Neural cell (in vitro differentiated cells): Measurements from ENCODE around the gene SNCA.

Experiments used
- EP300 ChIP-seq: fragments of 450-650 bp; conservative IDR thresholded peaks from 2 replicates; pipeline ENCODE4 v1.6.1; 2014; ENCODE audit warnings: antibody characterized with exemption, mild to moderate bottlenecking, moderate library complexity; ENCODE audit not compliant: poor library complexity, severe bottlenecking
- EZH2 ChIP-seq: fragments of 200-600, 300-800 bp; shearing (Covaris generic), sonication (generic); IDR thresholded peaks from 2 replicates; pipeline ENCODE4 v1.6.1; 2014; ENCODE audit warnings: antibody characterized with exemption, low read length, borderline replicate concordance, mild to moderate bottlenecking; ENCODE audit not compliant: insufficient read depth, poor library complexity, severe bottlenecking
- POLR2AphosphoS5 ChIP-seq: IDR thresholded peaks from 2 replicates; pipeline ENCODE4 v1.6.1; 2012
- TAF1 ChIP-seq: IDR thresholded peaks from 2 replicates; pipeline ENCODE4 v1.6.1; 2012; ENCODE audit warnings: low read depth
- TF ChIP-seq, protein P1 (sequence below): fragments of 450-650 bp; IDR thresholded peaks from 2 replicates; pipeline ENCODE4 v1.5.1; 2014; ENCODE audit warnings: antibody characterized with exemption, mild to moderate bottlenecking, moderate library complexity; ENCODE audit not compliant: poor library complexity, severe bottlenecking
- TF ChIP-seq, protein P2 (sequence below): IDR thresholded peaks from 2 replicates; pipeline ENCODE4 v1.6.1; 2012; ENCODE audit warnings: borderline replicate concordance

DNA sequence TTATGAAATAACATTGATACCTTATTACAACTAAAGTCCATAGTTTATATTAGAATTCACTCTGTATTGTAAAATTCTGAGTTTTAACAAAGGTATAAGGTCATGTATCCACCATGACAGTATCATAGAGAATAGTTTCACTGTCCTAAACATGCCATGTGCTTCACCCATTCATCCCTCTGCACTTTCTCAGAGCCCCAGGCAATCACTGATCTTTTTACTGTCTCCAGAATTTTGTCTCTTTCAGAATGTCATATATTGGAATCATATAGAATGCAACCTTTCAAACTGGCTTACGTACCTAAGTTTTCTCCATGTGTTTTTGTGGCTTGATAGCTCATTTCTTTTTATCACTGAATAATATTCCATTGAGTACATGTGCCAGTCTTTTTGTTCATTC is 33.9 kb downstream of the SNCA start:
- TF ChIP-seq, protein P1, sequence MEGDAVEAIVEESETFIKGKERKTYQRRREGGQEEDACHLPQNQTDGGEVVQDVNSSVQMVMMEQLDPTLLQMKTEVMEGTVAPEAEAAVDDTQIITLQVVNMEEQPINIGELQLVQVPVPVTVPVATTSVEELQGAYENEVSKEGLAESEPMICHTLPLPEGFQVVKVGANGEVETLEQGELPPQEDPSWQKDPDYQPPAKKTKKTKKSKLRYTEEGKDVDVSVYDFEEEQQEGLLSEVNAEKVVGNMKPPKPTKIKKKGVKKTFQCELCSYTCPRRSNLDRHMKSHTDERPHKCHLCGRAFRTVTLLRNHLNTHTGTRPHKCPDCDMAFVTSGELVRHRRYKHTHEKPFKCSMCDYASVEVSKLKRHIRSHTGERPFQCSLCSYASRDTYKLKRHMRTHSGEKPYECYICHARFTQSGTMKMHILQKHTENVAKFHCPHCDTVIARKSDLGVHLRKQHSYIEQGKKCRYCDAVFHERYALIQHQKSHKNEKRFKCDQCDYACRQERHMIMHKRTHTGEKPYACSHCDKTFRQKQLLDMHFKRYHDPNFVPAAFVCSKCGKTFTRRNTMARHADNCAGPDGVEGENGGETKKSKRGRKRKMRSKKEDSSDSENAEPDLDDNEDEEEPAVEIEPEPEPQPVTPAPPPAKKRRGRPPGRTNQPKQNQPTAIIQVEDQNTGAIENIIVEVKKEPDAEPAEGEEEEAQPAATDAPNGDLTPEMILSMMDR, result no peak
- TF ChIP-seq POLR2AphosphoS5 (no peak), TAF1 (no peak), EP300 (no peak), EZH2 (no peak)
- TF ChIP-seq, protein P2, sequence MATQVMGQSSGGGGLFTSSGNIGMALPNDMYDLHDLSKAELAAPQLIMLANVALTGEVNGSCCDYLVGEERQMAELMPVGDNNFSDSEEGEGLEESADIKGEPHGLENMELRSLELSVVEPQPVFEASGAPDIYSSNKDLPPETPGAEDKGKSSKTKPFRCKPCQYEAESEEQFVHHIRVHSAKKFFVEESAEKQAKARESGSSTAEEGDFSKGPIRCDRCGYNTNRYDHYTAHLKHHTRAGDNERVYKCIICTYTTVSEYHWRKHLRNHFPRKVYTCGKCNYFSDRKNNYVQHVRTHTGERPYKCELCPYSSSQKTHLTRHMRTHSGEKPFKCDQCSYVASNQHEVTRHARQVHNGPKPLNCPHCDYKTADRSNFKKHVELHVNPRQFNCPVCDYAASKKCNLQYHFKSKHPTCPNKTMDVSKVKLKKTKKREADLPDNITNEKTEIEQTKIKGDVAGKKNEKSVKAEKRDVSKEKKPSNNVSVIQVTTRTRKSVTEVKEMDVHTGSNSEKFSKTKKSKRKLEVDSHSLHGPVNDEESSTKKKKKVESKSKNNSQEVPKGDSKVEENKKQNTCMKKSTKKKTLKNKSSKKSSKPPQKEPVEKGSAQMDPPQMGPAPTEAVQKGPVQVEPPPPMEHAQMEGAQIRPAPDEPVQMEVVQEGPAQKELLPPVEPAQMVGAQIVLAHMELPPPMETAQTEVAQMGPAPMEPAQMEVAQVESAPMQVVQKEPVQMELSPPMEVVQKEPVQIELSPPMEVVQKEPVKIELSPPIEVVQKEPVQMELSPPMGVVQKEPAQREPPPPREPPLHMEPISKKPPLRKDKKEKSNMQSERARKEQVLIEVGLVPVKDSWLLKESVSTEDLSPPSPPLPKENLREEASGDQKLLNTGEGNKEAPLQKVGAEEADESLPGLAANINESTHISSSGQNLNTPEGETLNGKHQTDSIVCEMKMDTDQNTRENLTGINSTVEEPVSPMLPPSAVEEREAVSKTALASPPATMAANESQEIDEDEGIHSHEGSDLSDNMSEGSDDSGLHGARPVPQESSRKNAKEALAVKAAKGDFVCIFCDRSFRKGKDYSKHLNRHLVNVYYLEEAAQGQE, result no peak
